WTC11 (cell line): ENCODE measurements around the gene GALNT9. TPM values are rescaled to one million over a fixed set of nuclear protein-coding genes. Genes with fewer than 3 reads are reported as not detected.

ENCODE experiments used
- ATAC-seq: fragments of 200-7000 bp; cut with Tn5 transposase; 2 replicates; pipeline ENCODE4 v1.10.0; 2021; ENCODE audit warnings: mild to moderate bottlenecking, moderate library complexity
- CTCF ChIA-PET: fragments of 300-600 bp; sonication (Branson Sonifier 250); formaldehyde crosslinking; loops from one replicate; lab custom pipeline; 2021; ENCODE audit warnings: antibody characterized with exemption; lab: Charles Lee
- POLR2A ChIA-PET: fragments of 350-600 bp; sonication (Branson Sonifier 250); formaldehyde crosslinking; loops from one replicate; lab custom pipeline; 2021; ENCODE audit warnings: antibody characterized with exemption; lab: Charles Lee
- DNase-seq: peaks from one replicate; pipeline ENCODE4 v3.0.0; 2021; ENCODE audit warnings: low spot score
- H3K27ac Mint-ChIP-seq: 2 replicates; pipeline ENCODE4 v1.8.0; 2021; ENCODE audit warnings: mixed read lengths
- H3K27me3 Mint-ChIP-seq: 2 replicates; pipeline ENCODE4 v1.8.0; 2021; ENCODE audit warnings: low read depth, mild to moderate bottlenecking, moderate library complexity, mixed read lengths
- H3K36me3 Mint-ChIP-seq: 2 replicates; pipeline ENCODE4 v1.8.0; 2021; ENCODE audit warnings: mixed read lengths
- H3K4me1 Mint-ChIP-seq: 2 replicates; pipeline ENCODE4 v1.8.0; 2022; ENCODE audit warnings: mixed read lengths
- H3K4me3 Mint-ChIP-seq: 2 replicates; pipeline ENCODE4 v1.8.0; 2021; ENCODE audit warnings: mild to moderate bottlenecking, moderate library complexity, mixed read lengths
- H3K9me3 Mint-ChIP-seq: 2 replicates; pipeline ENCODE4 v1.8.0; 2021; ENCODE audit warnings: mixed read lengths
- CREB1 ChIP-seq: sonication (generic); formaldehyde crosslinking; IDR thresholded peaks from 2 replicates; pipeline ENCODE4 v1.8.0; 2023; ENCODE audit warnings: mild to moderate bottlenecking, missing genetic modification reagents
- ELF4 ChIP-seq: sonication (generic); formaldehyde crosslinking; IDR thresholded peaks from 2 replicates; pipeline ENCODE4 v1.8.1; 2022; ENCODE audit warnings: low read depth, mild to moderate bottlenecking, moderate library complexity, missing genetic modification reagents
- ESRRA ChIP-seq: sonication (generic); formaldehyde crosslinking; IDR thresholded peaks from 2 replicates; pipeline ENCODE4 v1.8.1; 2022; ENCODE audit warnings: mild to moderate bottlenecking, missing genetic modification reagents, borderline replicate concordance
- ETV6 ChIP-seq: sonication (generic); formaldehyde crosslinking; IDR thresholded peaks from 2 replicates; pipeline ENCODE4 v1.8.1; 2022; ENCODE audit warnings: mild to moderate bottlenecking, missing genetic modification reagents
- JAZF1 ChIP-seq: fragments of 250-450 bp; sonication (Bioruptor Pico); IDR thresholded peaks from 2 replicates; pipeline ENCODE4 v1.9.0; 2021; ENCODE audit warnings: moderate library complexity, mild to moderate bottlenecking, inconsistent platforms
- JUN ChIP-seq: sonication (generic); formaldehyde crosslinking; IDR thresholded peaks from 2 replicates; pipeline ENCODE4 v1.8.0; 2023; ENCODE audit warnings: mild to moderate bottlenecking, missing genetic modification reagents
- MXD4 ChIP-seq: fragments of 250-450 bp; sonication (Bioruptor Pico); IDR thresholded peaks from 2 replicates; pipeline ENCODE4 v1.8.0; 2021; ENCODE audit warnings: mild to moderate bottlenecking, moderate library complexity, borderline replicate concordance
- RELA ChIP-seq: sonication (generic); formaldehyde crosslinking; IDR thresholded peaks from 2 replicates; pipeline ENCODE4 v1.8.1; 2022; ENCODE audit warnings: missing genetic modification reagents, mild to moderate bottlenecking, borderline replicate concordance
- SMAD3 ChIP-seq: sonication (generic); formaldehyde crosslinking; IDR thresholded peaks from 2 replicates; pipeline ENCODE4 v1.8.0; 2022; ENCODE audit warnings: missing genetic modification reagents, mild to moderate bottlenecking, borderline replicate concordance
- TEAD4 ChIP-seq: sonication (generic); formaldehyde crosslinking; IDR thresholded peaks from 2 replicates; pipeline ENCODE4 v1.8.0; 2022; ENCODE audit warnings: mild to moderate bottlenecking, missing genetic modification reagents
- ZBTB21 ChIP-seq: sonication (generic); formaldehyde crosslinking; IDR thresholded peaks from 2 replicates; pipeline ENCODE4 v1.8.1; 2023; ENCODE audit warnings: mild to moderate bottlenecking, missing genetic modification reagents, borderline replicate concordance
- ZNF219 ChIP-seq: sonication (generic); formaldehyde crosslinking; IDR thresholded peaks from 2 replicates; pipeline ENCODE4 v1.8.0; 2023; ENCODE audit warnings: missing genetic modification reagents, mild to moderate bottlenecking, borderline replicate concordance
- ZNF281 ChIP-seq: sonication (generic); formaldehyde crosslinking; IDR thresholded peaks from 2 replicates; pipeline ENCODE4 v1.8.0; 2023; ENCODE audit warnings: mild to moderate bottlenecking, missing genetic modification reagents
- ZNF532 ChIP-seq: fragments of 250-450 bp; sonication (Bioruptor Pico); IDR thresholded peaks from 2 replicates; pipeline ENCODE4 v1.9.0; 2021; ENCODE audit warnings: mild to moderate bottlenecking, borderline replicate concordance
- total RNA-seq: library from RNA; stranded (reverse); gene quantifications from 3 replicates; pipeline ENCODE4 v1.2.3, GENCODE V29; 2021
- TF ChIP-seq, protein P1 (sequence below): sonication (generic); formaldehyde crosslinking; IDR thresholded peaks from 2 replicates; pipeline ENCODE4 v1.8.1; 2023; ENCODE audit warnings: mild to moderate bottlenecking, missing genetic modification reagents, borderline replicate concordance
- TF ChIP-seq, protein P2 (sequence below): fragments of 250-450 bp; sonication (Bioruptor Pico); conservative IDR thresholded peaks from 2 replicates; pipeline ENCODE4 v1.9.0; 2021; ENCODE audit warnings: mild to moderate bottlenecking
- TF ChIP-seq, protein P3 (sequence below): sonication (generic); formaldehyde crosslinking; IDR thresholded peaks from 2 replicates; pipeline ENCODE4 v1.8.1; 2022; ENCODE audit warnings: mild to moderate bottlenecking, moderate library complexity, missing genetic modification reagents
- TF ChIP-seq, protein P4 (sequence below): sonication (generic); formaldehyde crosslinking; IDR thresholded peaks from 2 replicates; pipeline ENCODE4 v1.8.1; 2022; ENCODE audit warnings: low read depth, mild to moderate bottlenecking, moderate library complexity, missing genetic modification reagents, borderline replicate concordance

Gene GALNT9
- total RNA-seq, 1 experiment from 2014 or later: 0.90 TPM

GRCh38 chr12:132151145-132151765, 178.1 kb downstream of the GALNT9 start:
- Mint-ChIP-seq H3K27ac (no peak overlapping the region), H3K9me3 (no peaks in the 10 kb centered on the region), H3K36me3 (peaks cover 4% of the 10 kb centered on the region; the same call in 1 of the 2 replicates), H3K4me1 (no peaks in the 10 kb centered on the region), H3K27me3 (no peaks in the 10 kb centered on the region), H3K4me3 (no peak overlapping the region)
- no peak for TF ChIP-seq ETV6 (CRISPR knock-in tag)
- TF ChIP-seq ZNF532: no peak
- no peak for TF ChIP-seq MXD4 (CRISPR knock-in tag)
- no peak for TF ChIP-seq RELA (CRISPR knock-in tag)
- TF ChIP-seq, protein P1, sequence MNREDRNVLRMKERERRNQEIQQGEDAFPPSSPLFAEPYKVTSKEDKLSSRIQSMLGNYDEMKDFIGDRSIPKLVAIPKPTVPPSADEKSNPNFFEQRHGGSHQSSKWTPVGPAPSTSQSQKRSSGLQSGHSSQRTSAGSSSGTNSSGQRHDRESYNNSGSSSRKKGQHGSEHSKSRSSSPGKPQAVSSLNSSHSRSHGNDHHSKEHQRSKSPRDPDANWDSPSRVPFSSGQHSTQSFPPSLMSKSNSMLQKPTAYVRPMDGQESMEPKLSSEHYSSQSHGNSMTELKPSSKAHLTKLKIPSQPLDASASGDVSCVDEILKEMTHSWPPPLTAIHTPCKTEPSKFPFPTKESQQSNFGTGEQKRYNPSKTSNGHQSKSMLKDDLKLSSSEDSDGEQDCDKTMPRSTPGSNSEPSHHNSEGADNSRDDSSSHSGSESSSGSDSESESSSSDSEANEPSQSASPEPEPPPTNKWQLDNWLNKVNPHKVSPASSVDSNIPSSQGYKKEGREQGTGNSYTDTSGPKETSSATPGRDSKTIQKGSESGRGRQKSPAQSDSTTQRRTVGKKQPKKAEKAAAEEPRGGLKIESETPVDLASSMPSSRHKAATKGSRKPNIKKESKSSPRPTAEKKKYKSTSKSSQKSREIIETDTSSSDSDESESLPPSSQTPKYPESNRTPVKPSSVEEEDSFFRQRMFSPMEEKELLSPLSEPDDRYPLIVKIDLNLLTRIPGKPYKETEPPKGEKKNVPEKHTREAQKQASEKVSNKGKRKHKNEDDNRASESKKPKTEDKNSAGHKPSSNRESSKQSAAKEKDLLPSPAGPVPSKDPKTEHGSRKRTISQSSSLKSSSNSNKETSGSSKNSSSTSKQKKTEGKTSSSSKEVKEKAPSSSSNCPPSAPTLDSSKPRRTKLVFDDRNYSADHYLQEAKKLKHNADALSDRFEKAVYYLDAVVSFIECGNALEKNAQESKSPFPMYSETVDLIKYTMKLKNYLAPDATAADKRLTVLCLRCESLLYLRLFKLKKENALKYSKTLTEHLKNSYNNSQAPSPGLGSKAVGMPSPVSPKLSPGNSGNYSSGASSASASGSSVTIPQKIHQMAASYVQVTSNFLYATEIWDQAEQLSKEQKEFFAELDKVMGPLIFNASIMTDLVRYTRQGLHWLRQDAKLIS: no peak
- no peak for TF ChIP-seq CREB1 (CRISPR knock-in tag)
- TF ChIP-seq ESRRA (CRISPR knock-in tag): no peak
- no peak for TF ChIP-seq JAZF1 (CRISPR knock-in tag)
- TF ChIP-seq ELF4 (CRISPR knock-in tag): no peak
- no peak for TF ChIP-seq ZNF281
- no peak for TF ChIP-seq TEAD4
- ATAC-seq: no peak
- ChIA-PET CTCF (interaction anchor here (1.2 kb wide), 1 partner anchor 262 kb away, joined by 5 read pairs; no protein-coding TSS in a partner anchor), POLR2A (no interaction called here)
- no peak for DNase-seq

DNA sequence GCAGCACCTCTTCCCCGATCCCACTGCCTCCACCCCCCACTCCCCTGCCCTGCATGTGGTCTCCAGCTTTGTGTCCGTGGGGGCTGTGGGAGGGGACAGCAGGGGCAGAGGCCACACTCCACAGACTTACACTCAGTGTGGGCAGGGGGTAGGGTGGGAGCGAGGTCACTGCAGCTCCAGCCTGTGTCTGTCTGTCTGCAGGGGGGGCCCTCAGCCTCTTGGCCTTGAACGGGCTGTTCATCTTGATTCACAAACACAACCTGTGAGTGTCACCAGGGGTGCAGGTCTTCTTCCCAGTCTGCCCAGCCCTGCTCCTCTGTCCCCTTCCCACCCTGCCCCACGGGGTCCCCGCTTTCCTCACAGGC, 178.6 kb downstream of the GALNT9 start:
- peaks cover 4% of the 10 kb centered on the region; the same call in 1 of the 2 replicates for H3K36me3 Mint-ChIP-seq
- no peak for ATAC-seq
- H3K27me3 Mint-ChIP-seq: no peaks in the 10 kb centered on the region
- H3K4me1 Mint-ChIP-seq: no peaks in the 10 kb centered on the region
- ChIA-PET POLR2A (no interaction called here), CTCF (no interaction called here)
- H3K9me3 Mint-ChIP-seq: no peaks in the 10 kb centered on the region
- no peak for DNase-seq
- H3K4me3 Mint-ChIP-seq: no peak overlapping the region
- H3K27ac Mint-ChIP-seq: no peak overlapping the region
- no peak for TF ChIP-seq ZBTB21 (CRISPR knock-in tag)
- TF ChIP-seq, protein P2, sequence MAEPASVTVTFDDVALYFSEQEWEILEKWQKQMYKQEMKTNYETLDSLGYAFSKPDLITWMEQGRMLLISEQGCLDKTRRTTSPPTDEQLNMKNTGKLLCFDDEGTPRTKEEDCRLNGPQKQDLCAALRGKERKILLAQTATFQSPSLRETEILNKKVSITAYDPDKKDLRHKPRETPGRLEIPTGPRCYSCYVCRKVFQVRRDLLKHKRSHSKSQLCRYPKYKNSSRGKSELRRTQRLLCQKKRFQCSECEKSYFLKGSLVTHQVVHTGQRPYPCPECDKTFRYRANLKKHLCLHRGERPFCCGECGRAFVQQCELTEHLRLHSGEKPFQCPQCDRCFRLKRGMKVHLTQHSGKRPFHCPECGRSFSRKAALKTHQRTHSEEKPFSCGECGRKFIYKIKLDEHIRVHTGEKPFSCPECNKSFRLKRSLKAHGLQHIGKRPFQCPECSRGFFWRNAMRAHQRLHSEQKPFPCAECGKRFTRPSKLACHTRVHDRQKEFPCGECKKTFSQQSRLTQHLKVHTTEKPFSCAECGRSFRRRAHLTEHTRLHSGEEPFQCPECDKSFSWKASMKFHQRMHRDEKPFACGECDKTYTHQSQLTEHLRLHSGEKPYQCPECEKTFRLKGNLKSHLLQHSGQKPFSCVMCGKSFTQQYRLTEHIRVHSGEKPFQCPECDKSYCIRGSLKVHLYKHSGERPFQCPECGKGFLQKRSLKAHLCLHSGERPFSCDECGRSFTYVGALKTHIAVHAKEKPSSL (CRISPR knock-in tag): no peak
- no peak for TF ChIP-seq JUN
- TF ChIP-seq ZNF219 (CRISPR knock-in tag): no peak
- no peak for TF ChIP-seq JAZF1 (CRISPR knock-in tag)
- TF ChIP-seq, protein P3, sequence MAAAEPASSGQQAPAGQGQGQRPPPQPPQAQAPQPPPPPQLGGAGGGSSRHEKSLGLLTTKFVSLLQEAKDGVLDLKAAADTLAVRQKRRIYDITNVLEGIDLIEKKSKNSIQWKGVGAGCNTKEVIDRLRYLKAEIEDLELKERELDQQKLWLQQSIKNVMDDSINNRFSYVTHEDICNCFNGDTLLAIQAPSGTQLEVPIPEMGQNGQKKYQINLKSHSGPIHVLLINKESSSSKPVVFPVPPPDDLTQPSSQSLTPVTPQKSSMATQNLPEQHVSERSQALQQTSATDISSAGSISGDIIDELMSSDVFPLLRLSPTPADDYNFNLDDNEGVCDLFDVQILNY (CRISPR knock-in tag): no peak
- TF ChIP-seq SMAD3 (CRISPR knock-in tag): no peak
- TF ChIP-seq, protein P4, sequence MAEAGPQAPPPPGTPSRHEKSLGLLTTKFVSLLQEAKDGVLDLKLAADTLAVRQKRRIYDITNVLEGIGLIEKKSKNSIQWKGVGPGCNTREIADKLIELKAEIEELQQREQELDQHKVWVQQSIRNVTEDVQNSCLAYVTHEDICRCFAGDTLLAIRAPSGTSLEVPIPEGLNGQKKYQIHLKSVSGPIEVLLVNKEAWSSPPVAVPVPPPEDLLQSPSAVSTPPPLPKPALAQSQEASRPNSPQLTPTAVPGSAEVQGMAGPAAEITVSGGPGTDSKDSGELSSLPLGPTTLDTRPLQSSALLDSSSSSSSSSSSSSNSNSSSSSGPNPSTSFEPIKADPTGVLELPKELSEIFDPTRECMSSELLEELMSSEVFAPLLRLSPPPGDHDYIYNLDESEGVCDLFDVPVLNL (CRISPR knock-in tag): no peak
